VCaP (cell line): ENCODE results near the gene AMOTL2.

ENCODE experiments used
- H3K27ac ChIP-seq: fragments of 450-650 bp; 2 replicates; pipeline ENCODE4 v1.5.1; 2017
- CTCF ChIP-seq: fragments of 450-650 bp; conservative IDR thresholded peaks from 2 replicates; pipeline ENCODE4 v1.5.1; 2017; ENCODE audit warnings: mild to moderate bottlenecking, moderate library complexity

AMOTL2 gene

DNA sequence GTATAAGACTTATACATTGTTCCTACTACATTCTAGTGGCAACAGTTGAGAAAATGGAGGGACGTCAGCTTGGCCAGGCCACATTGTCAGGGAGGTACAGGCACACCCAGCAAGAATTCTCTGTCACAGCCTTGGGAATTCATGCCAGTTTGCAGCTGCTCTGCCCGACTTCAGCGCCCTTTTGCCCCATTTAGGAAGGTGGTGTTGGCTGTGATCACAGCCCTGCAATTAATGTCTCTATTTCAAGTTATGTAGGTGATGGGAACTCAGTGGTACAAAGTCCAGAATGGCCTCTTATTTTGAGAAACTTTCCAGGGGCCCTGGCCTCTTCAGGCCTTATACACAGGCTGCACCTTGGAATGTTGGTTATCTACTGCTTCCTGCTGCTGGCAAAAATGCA is 26.7 kb downstream of the AMOTL2 start:
- H3K27ac ChIP-seq, result no peak overlapping the region
- TF ChIP-seq CTCF, result no peak

DNA sequence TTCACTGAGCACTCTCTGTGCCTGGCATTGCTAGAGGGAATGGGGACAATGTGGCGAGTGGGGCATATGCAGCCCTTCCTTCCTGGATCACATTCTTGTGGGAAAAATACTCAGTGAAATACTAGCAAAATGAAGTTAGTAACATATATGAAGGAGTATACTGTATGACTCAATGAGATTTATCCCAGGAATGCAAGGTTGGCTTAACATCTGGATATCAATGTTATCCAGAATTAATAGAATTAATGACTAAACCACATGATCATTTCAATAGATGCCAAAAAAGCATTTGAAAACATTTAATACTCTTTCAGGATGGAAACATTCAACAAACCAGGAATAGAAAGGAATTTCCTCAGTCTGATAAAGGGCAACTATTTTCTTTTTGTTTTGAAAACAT is 27.5 kb downstream of the AMOTL2 start:
- TF ChIP-seq CTCF, result no peak
- H3K27ac ChIP-seq, result no peak overlapping the region

GRCh38 chr3:134345202-134345601 is 29.0 kb downstream of the AMOTL2 start:
- H3K27ac ChIP-seq, result no peak overlapping the region
- no peak for TF ChIP-seq CTCF

- no peak for TF ChIP-seq CTCF
- H3K27ac ChIP-seq, result no peak overlapping the region
Observed at GRCh38 chr3:134344560-134344959, 29.7 kb downstream of the AMOTL2 start.

DNA sequence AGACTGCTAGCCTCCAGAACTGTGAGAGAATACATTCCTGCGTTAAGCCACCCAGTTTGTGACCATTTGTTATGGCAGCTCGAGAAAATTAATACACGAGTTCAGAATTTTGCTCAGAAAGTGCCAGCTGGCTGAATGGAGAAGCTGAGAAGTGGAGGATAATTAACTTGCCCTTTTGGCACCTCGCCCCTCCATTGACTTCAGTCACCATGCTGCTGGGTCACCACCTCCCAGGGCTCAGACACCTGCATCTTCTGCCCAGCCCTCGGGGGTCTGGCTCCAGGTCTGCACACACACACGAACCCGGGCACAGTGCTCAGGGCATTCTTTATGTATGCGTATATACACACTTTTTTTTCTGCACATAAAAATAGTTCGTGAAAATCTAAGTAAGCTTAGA is 32.0 kb downstream of the AMOTL2 start:
- H3K27ac ChIP-seq, result no peak overlapping the region
- no peak for TF ChIP-seq CTCF

DNA sequence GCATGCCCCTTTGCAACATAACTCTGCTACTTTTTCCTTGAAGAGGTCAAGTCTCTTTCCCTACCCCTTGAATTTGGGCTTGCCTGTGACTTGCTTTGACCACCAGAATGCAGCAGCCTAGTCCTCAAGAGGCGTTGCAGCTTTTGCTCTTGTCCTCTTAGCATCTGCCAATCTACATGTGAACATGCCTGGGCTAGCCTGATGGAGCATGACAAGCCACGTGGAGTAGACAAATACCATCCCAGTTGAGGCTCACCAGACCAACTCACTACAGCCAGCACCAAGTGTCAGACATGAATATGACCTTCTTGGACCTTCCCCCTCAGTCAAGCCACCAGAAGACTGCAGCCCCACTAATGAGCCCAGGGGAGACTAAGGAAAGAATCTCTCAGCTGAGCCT is 32.9 kb downstream of the AMOTL2 start:
- no peak for TF ChIP-seq CTCF
- H3K27ac ChIP-seq, result no peak overlapping the region

DNA sequence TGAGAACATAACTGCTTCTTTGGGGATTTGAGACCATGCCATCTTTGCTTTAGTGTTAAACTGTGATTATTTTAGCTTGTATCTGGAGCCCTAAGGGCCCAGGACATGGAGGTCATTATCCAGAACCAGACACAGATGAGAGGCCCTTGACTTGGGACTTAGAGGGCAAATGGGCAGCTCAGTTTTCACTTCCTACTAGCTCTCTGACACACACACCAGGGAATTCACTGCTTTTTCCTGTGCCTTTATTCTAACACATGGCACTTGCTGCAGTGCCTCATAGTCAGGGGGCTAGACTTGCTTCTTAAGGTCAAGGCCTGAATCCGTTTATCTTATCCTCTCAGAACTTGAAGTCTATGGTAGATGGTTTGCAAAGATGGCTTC is 33.3 kb downstream of the AMOTL2 start:
- no peak for TF ChIP-seq CTCF
- no peak overlapping the region for H3K27ac ChIP-seq
